SU-DHL-6 (cell line): ENCODE measurements around the gene NCKAP1.

ENCODE experiments used
- H2AFZ ChIP-seq: fragments of 200-600 bp; sonication (generic); 2 replicates; pipeline ENCODE4 v1.6.1; 2014; ENCODE audit warnings: low read depth, mild to moderate bottlenecking, moderate library complexity, mixed read lengths, antibody characterized with exemption, low read length; ENCODE audit not compliant: severe bottlenecking
- H3F3A ChIP-seq: fragments of 200-600 bp; shearing (Covaris generic); 2 replicates; pipeline ENCODE4 v1.6.0; 2016; ENCODE audit warnings: antibody characterized with exemption, mild to moderate bottlenecking; ENCODE audit not compliant: insufficient read depth
- H3K27ac ChIP-seq: fragments of 200-600 bp; sonication (generic); 2 replicates; pipeline ENCODE4 v1.5.1; 2016; ENCODE audit warnings: low read depth, mild to moderate bottlenecking, low read length, moderate library complexity, mixed read lengths
- H3K27me3 ChIP-seq: fragments of 200-600 bp; sonication (generic), shearing (Covaris generic); 2 replicates; pipeline ENCODE4 v1.6.0; 2014; ENCODE audit warnings: mild to moderate bottlenecking, low read length
- H3K36me3 ChIP-seq: fragments of 200-600 bp; sonication (generic); 2 replicates; pipeline ENCODE4 v1.6.1; 2014; ENCODE audit warnings: mild to moderate bottlenecking, low read length, mixed read lengths
- H3K4me2 ChIP-seq: fragments of 300-600, 200-600 bp; shearing (Covaris generic), sonication (generic); 2 replicates; pipeline ENCODE4 v1.6.0; 2014; ENCODE audit warnings: low read length, low read depth, mild to moderate bottlenecking; ENCODE audit not compliant: poor library complexity, severe bottlenecking
- H3K4me3 ChIP-seq: fragments of 200-600 bp; sonication (generic); 2 replicates; pipeline ENCODE4 v1.5.1; 2014; ENCODE audit warnings: antibody characterized with exemption, low read length, mild to moderate bottlenecking, mixed read lengths; ENCODE audit not compliant: insufficient read depth, poor library complexity, severe bottlenecking
- H3K79me2 ChIP-seq: fragments of 200-600 bp; sonication (generic); 2 replicates; pipeline ENCODE4 v1.6.1; 2014; ENCODE audit warnings: mild to moderate bottlenecking, low read length, moderate library complexity; ENCODE audit not compliant: insufficient read depth
- H3K9ac ChIP-seq: fragments of 200-600 bp; sonication (generic); 2 replicates; pipeline ENCODE4 v1.7.0; 2014; ENCODE audit warnings: mild to moderate bottlenecking, low read length
- H3K9me2 ChIP-seq: fragments of 200-600 bp; sonication (generic); replicated peaks from 2 replicates; pipeline ENCODE4 v1.6.1; 2014; ENCODE audit warnings: low read length; ENCODE audit not compliant: insufficient read depth
- H3K9me3 ChIP-seq: fragments of 200-600 bp; sonication (generic); 2 replicates; pipeline ENCODE4 v1.6.1; 2014; ENCODE audit warnings: low read length, mixed read lengths; ENCODE audit not compliant: insufficient read depth
- H4K20me1 ChIP-seq: fragments of 200-600 bp; sonication (generic); 2 replicates; pipeline ENCODE4 v1.6.1; 2014; ENCODE audit warnings: low read depth, mild to moderate bottlenecking, antibody characterized with exemption, low read length, moderate library complexity, mixed read lengths
- CTCF ChIP-seq: fragments of 200-600 bp; sonication (generic); IDR thresholded peaks from one replicate; pipeline ENCODE4 v1.5.1; 2017; ENCODE audit warnings: antibody characterized with exemption, mild to moderate bottlenecking, low read length, moderate library complexity; ENCODE audit not compliant: insufficient read depth, poor library complexity, severe bottlenecking
- EZH2phosphoT487 ChIP-seq: fragments of 200-600 bp; sonication (generic), shearing (Covaris generic); conservative IDR thresholded peaks from 2 replicates; pipeline ENCODE4 v1.6.1; 2018; ENCODE audit warnings: mild to moderate bottlenecking, antibody characterized with exemption, low read length, moderate library complexity, mixed read lengths

The NCKAP1 gene

DNA sequence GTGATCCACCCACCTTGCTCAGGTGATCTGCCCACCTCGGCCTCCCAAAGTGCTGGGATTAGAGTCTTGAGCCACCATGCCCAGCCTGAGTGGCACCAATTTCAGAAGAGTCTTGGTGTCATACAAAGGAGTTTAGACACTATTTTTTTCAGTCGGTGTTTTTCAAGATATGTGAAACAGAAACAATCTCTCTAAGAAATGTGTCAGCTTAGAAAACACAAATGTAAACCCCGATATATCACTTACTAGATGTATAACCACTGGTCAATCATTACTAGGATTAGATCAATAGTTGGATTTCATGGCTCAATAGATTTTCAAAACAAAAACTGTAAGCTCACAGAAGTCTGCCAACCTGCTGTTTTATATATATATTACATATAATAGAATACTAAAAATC is 104.6 kb downstream of the NCKAP1 start:
- Histone ChIP-seq H3K4me3 (no peak overlapping the region), H3K4me2 (no peak overlapping the region), H3K36me3 (no peaks in the 10 kb centered on the region), H3K9me3 (no peaks in the 10 kb centered on the region), H3K27me3 (no peaks in the 10 kb centered on the region), H3K9ac (no peak overlapping the region), H2AFZ (no peak overlapping the region), H4K20me1 (no peaks in the 10 kb centered on the region), H3K79me2 (no peaks in the 10 kb centered on the region), H3K9me2 (no peaks in the 10 kb centered on the region), H3K27ac (no peak overlapping the region), H3F3A (no peaks in the 10 kb centered on the region)
- no peak for TF ChIP-seq CTCF
- no peak for TF ChIP-seq EZH2phosphoT487

- H2AFZ ChIP-seq = no peak overlapping the region
Observed at GRCh38 chr2:182929972-182930371, 108.3 kb downstream of the NCKAP1 start.

GRCh38 chr2:182924306-182924705 is 114.0 kb downstream of the NCKAP1 start:
- Histone ChIP-seq H2AFZ (no peak overlapping the region), H3K4me2 (no peak overlapping the region), H3K9ac (no peak overlapping the region), H4K20me1 (no peaks in the 10 kb centered on the region), H3K27ac (no peak overlapping the region), H3K9me3 (no peaks in the 10 kb centered on the region), H3K9me2 (no peaks in the 10 kb centered on the region), H3K27me3 (no peaks in the 10 kb centered on the region), H3K36me3 (no peaks in the 10 kb centered on the region), H3K4me3 (no peak overlapping the region), H3K79me2 (no peaks in the 10 kb centered on the region), H3F3A (no peaks in the 10 kb centered on the region)
- no peak for TF ChIP-seq EZH2phosphoT487
- no peak for TF ChIP-seq CTCF

More at GRCh38 chr2:182929972-182930371, 108.3 kb downstream of the NCKAP1 start:
- H3K4me3 ChIP-seq = no peak overlapping the region
- H3F3A ChIP-seq = no peaks in the 10 kb centered on the region
- no peaks in the 10 kb centered on the region for H4K20me1 ChIP-seq
- H3K79me2 ChIP-seq = no peaks in the 10 kb centered on the region
- no peak overlapping the region for H3K4me2 ChIP-seq
- no peaks in the 10 kb centered on the region for H3K9me3 ChIP-seq
- no peak overlapping the region for H3K27ac ChIP-seq
- H3K36me3 ChIP-seq = no peaks in the 10 kb centered on the region
- H3K27me3 ChIP-seq = no peaks in the 10 kb centered on the region
- H3K9me2 ChIP-seq = no peaks in the 10 kb centered on the region
- TF ChIP-seq EZH2phosphoT487 = no peak
- TF ChIP-seq CTCF = no peak
- no peak overlapping the region for H3K9ac ChIP-seq
